Measurements from ENCODE around the gene DENND2C. TPM values are rescaled to one million over a fixed set of nuclear protein-coding genes. Genes with fewer than 3 reads are reported as not detected.

Gene DENND2C
- total and polyA plus RNA-seq, 7 donors: 0.23 to 4.7 (median 1.9) TPM

- WGBS, 2 donors: 89% methylated on average over 2 of the region's 2 CpGs
- TF ChIP-seq CTCF (IDR thresholded peaks at IDR 0.05) (no peak), POLR2A (IDR thresholded peaks at IDR 0.05) (no peak), POLR2AphosphoS5 (IDR thresholded peaks at IDR 0.05) (no peak), EP300 (IDR thresholded peaks at IDR 0.05) (no peak)
- DNase-seq: no peak
- intact Hi-C loops (cut with DNase I): loop anchor here (10.0 kb wide), 1 partner anchor 1193 kb away; the partner anchor contains the start of gene MAGI3
- Histone ChIP-seq H3K9me3 (no peaks in the 10 kb centered on the region), H3K27me3 (no peaks in the 10 kb centered on the region), H3K4me3 (no peak overlapping the region), H3K36me3 (peaks cover 0 to 15% (median 1%) of the 10 kb centered on the region in 4 donors), H3K4me1 (no peaks in the 10 kb centered on the region), H3K27ac (no peak overlapping the region)
Measured at GRCh38 chr1:114588196-114588689, 81.6 kb downstream of the DENND2C start.

DNA sequence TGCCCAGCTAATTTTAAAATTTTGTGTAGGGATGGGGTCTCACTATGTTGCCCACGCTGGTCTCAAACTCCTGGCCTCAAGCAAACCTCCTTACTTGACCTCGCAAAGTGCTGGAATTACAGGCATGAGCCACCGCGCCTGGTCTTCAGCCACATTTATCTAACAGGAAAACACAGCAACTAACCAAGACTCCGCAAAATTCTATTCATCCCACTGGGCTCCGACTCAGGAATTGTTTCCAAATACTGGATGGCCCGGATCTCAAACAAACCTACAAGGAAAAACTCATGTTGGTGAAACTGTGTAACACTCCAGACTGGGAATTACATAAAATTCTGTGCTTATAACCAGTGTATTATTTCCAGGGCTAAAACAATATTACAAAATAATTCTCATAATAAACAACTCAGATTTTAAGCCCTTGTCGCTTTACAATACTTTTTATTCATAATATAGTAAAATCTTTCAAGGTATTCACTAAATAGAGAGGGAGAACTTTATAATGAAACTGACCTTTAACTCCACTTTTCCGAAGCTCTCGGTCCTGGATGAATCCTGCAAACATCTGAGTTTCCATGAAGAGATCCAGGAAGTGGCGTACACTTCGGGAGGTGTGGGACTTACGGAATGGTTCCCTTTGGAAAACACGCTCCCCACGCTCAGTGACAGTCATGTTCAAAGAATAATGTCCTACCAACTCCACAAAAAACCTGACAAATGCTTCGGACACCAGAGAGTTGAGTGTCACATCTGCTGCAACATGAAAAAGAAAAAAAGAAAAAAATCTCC, 82.5 kb downstream of the DENND2C start:
- WGBS, 2 donors: 94 to 95% methylated on average over 16 of the region's 16 CpGs
- no peak overlapping the region for H3K27ac ChIP-seq
- no peaks in the 10 kb centered on the region for H3K27me3 ChIP-seq

GRCh38 chr1:114586513-114587047, 83.3 kb downstream of the DENND2C start:
- 96 to 98% methylated on average over 5 of the region's 5 CpGs for WGBS, 2 donors
- intact Hi-C loops (cut with DNase I): loop anchor here (10.0 kb wide), 1 partner anchor 1192 kb away; the partner anchor contains the start of gene MAGI3
- H3K27ac ChIP-seq: no peak overlapping the region
- peaks cover 0 to 8% (median 7%) of the 10 kb centered on the region in 4 donors for H3K4me1 ChIP-seq
- peaks cover 0 to 13% (median 0%) of the 10 kb centered on the region in 4 donors for H3K36me3 ChIP-seq
- no peaks in the 10 kb centered on the region for H3K27me3 ChIP-seq
- H3K9me3 ChIP-seq: no peaks in the 10 kb centered on the region
- no peak overlapping the region for H3K4me3 ChIP-seq
- DNase-seq: no peak
- no peak for TF ChIP-seq CTCF (IDR thresholded peaks at IDR 0.05)
- no peak for TF ChIP-seq POLR2AphosphoS5 (IDR thresholded peaks at IDR 0.05)
- TF ChIP-seq POLR2A (IDR thresholded peaks at IDR 0.05): no peak
- TF ChIP-seq EP300 (IDR thresholded peaks at IDR 0.05): no peak

More for the DNA sequence above, 82.5 kb downstream of the DENND2C start:
- Histone ChIP-seq H3K4me1 (peaks cover 0 to 3% (median under 1%) of the 10 kb centered on the region in 4 donors), H3K9me3 (no peaks in the 10 kb centered on the region), H3K4me3 (no peak overlapping the region), H3K36me3 (peaks cover 0 to 13% (median 0%) of the 10 kb centered on the region in 4 donors)
- no peak for DNase-seq
- TF ChIP-seq EP300 (IDR thresholded peaks at IDR 0.05) (no peak), CTCF (IDR thresholded peaks at IDR 0.05) (no peak), POLR2A (IDR thresholded peaks at IDR 0.05) (no peak), POLR2AphosphoS5 (IDR thresholded peaks at IDR 0.05) (no peak)
- intact Hi-C loops (cut with DNase I): loop anchor here (10.0 kb wide), 1 partner anchor 1193 kb away; the partner anchor contains the start of gene MAGI3

- Histone ChIP-seq H3K27ac (no peak overlapping the region), H3K4me1 (peaks cover 0 to 17% (median 14%) of the 10 kb centered on the region in 4 donors), H3K4me3 (no peak overlapping the region), H3K9me3 (no peaks in the 10 kb centered on the region), H3K27me3 (no peaks in the 10 kb centered on the region), H3K36me3 (peaks cover 0 to 13% (median 0%) of the 10 kb centered on the region in 4 donors)
- 85 to 86% methylated on average over 1 of the region's 1 CpG for WGBS, 2 donors
- no peak for DNase-seq
- intact Hi-C loops (cut with DNase I): loop anchor here (10.0 kb wide), 1 partner anchor 1190 kb away; the partner anchor contains the start of gene MAGI3
- TF ChIP-seq POLR2AphosphoS5 (IDR thresholded peaks at IDR 0.05) (no peak), CTCF (IDR thresholded peaks at IDR 0.05) (no peak), EP300 (IDR thresholded peaks at IDR 0.05) (no peak), POLR2A (IDR thresholded peaks at IDR 0.05) (no peak)
Measured at GRCh38 chr1:114585231-114585630, 84.6 kb downstream of the DENND2C start.

Measured in sigmoid colon (tissue), 7 donors.